Heart left ventricle (tissue), 16 donors: ENCODE measurements around the gene RBP5. TPM values are rescaled to one million over a fixed set of nuclear protein-coding genes. Genes with fewer than 3 reads are reported as not detected.

ENCODE experiments used
- ATAC-seq, 4 donors: fragments of 200-7000 bp; cut with Tn5 transposase; one replicate each; pipeline ENCODE4 v1.9.1; 2020 to 2022; ENCODE audit warnings: moderate library complexity in 4 of 4, mild to moderate bottlenecking in 3 of 4, moderate number of reproducible peaks in 1 of 4
- DNase-seq, 5 donors: peaks; one replicate each; pipeline ENCODE4 v3.0.0-alpha.2; 2020
- H3K27ac ChIP-seq, 12 donors: fragments of 200-600 bp; sonication (generic) in 4 of 12; one replicate each; pipeline versions ENCODE4 v1.5.0 to v1.8.0; 2016 to 2022; ENCODE audit warnings: mild to moderate bottlenecking in 2 of 12
- H3K27me3 ChIP-seq, 9 donors: fragments of 200-600 bp; sonication (generic) in 2 of 9; one replicate each; pipeline versions ENCODE4 v1.5.1 to v1.8.0; 2016 to 2022; ENCODE audit warnings: mild to moderate bottlenecking in 3 of 9
- H3K36me3 ChIP-seq, 9 donors: fragments of 200-600 bp; sonication (generic) in 2 of 9; one replicate each; pipeline versions ENCODE4 v1.5.0 to v1.8.0; 2018 to 2022; ENCODE audit warnings: mild to moderate bottlenecking in 2 of 9
- H3K4me1 ChIP-seq, 12 donors: fragments of 200-600 bp; sonication (generic) in 4 of 12; one replicate each; pipeline versions ENCODE4 v1.5.0 to v1.8.0; 2016 to 2022; ENCODE audit warnings: mild to moderate bottlenecking in 3 of 12
- H3K4me3 ChIP-seq, 12 donors: fragments of 200-600 bp; sonication (generic) in 4 of 12; one replicate each; pipeline versions ENCODE4 v1.5.0 to v1.8.0; 2017 to 2022; ENCODE audit warnings: mild to moderate bottlenecking in 9 of 12, moderate library complexity in 4 of 12
- H3K9me3 ChIP-seq, 12 donors: fragments of 200-600 bp; sonication (generic) in 4 of 12; one replicate each; pipeline versions ENCODE4 v1.5.0 to v1.8.0; 2016 to 2022; ENCODE audit warnings: mild to moderate bottlenecking in 1 of 12
- CTCF ChIP-seq, 12 donors: fragments of 200-600 bp; sonication (generic) in 4 of 12; IDR thresholded peaks; one replicate each; pipeline versions ENCODE4 v1.5.0 to v1.8.0; 2018 to 2022; ENCODE audit warnings: antibody characterized with exemption in 12 of 12, mild to moderate bottlenecking in 5 of 12
- POLR2A ChIP-seq, 2 donors: fragments of 450-650 bp; IDR thresholded peaks; one replicate each; pipeline ENCODE4 v1.6.1; 2017; ENCODE audit warnings: antibody characterized with exemption in 2 of 2, mild to moderate bottlenecking in 2 of 2, moderate library complexity in 2 of 2
- WGBS, 4 donors: extraction: QIAGEN DNeasy Blood & Tissue Kit in 2 of 4; methylation state at CpG; one replicate each; pipeline versions ENCODE4 v1.1.5 to v1.1.7; 2013 to 2018; 5-methylcytosine and 5-hydroxymethylcytosine counted together
- intact Hi-C, 10 donors: fragments of 100-400 bp; cut with DNase I; formaldehyde crosslinking; loops; one replicate each; pipeline versions ENCODE4 v1.11.1 to v1.14.2; 2022
- polyA plus RNA-seq, 2 donors: library from polyadenylated mRNA; stranded (reverse); fragments of 200-250 nt; gene quantifications; one replicate each; pipeline ENCODE4 v1.2.3, GENCODE V29; 2013
- total RNA-seq, 9 donors: library from RNA; depleted of rRNA in 2 of 9; stranded (reverse); fragments of >200 nt in 2 of 9; fragmentation: NEBNext Ultra II Directional in 3 of 9; extraction: Animal tissue kit (Norgen Biotek cat#: 25700) in 3 of 9; gene quantifications; one replicate each; pipeline versions ENCODE4 v1.1.0 to v1.2.4, GENCODE V29; 2016 to 2023
- donor health status: ischemic (EF 13 %, LVEDD 7.1; RV severe dilation, severe dysfunction).
- donor health status: healthy with polysubstance abuse.
- donor health status: DM: no; HTN: yes; CAD: no.
- donor health status: DM: no; HTN: no; CAD: no.
- donor health status: ischemic (EF 25% LVEDD 6.9; RV normal size, moderate dysfunction).
- donor health status: ischemic (EF 25% LVEDD 5.7; RV mildly dilated, moderate dysfunction).
- donor health status: healthy.
- donor health status: DM: yes; HTN: yes; CAD: no.
- donor health status: ischemic (EF 35%, LVEDD 5.7; RV mildly dilated, moderate dysfunction).
- donor health status: nonischemic (EF 11% LVEDD 7.7; RV severe dilation, severe dysfunction).
- donor health status: DM: yes; HTN: yes; CAD: no.
- donor health status: PGD.
- donor health status: ischemic (EF 29% LVEDD 5.4; RV normal size, mild dysfunction).
- donor health status: nonischemic (EF 23%, LVEDD 6.1; RV moderate dilation, normal function).

RBP5 gene
- total and polyA plus RNA-seq, 11 donors, result 0.34 to 2.1 (median 0.90) TPM; not detected in 7

GRCh38 chr12:7079826-7080125 is 48.9 kb downstream of the RBP5 start:
- Histone ChIP-seq H3K9me3 (no peaks in the 10 kb centered on the region), H3K36me3 (peaks cover 0 to 39% (median 13%) of the 10 kb centered on the region in 9 donors), H3K27ac (peak overlapping the region in 9 of 12 donors; percentile 9 to 69 (median 35)), H3K4me1 (peaks cover 0 to 8% (median 0%) of the 10 kb centered on the region in 12 donors), H3K27me3 (no peaks in the 10 kb centered on the region), H3K4me3 (no peak overlapping the region)
- no peak for TF ChIP-seq POLR2A (IDR thresholded peaks at IDR 0.05)
- no peak for TF ChIP-seq CTCF (IDR thresholded peaks at IDR 0.05)
- DNase-seq (no peak), ATAC-seq (peak in 2 of 4 donors; percentile 32 to 80)
- intact Hi-C loops, result no loop called here

- H3K27ac ChIP-seq, result no peak overlapping the region
- H3K27me3 ChIP-seq, result no peaks in the 10 kb centered on the region
- 77 to 81% (median 79%) methylated on average over 4 of the region's 4 CpGs for WGBS, 4 donors
- TF ChIP-seq POLR2A (IDR thresholded peaks at IDR 0.05) (no peak), CTCF (IDR thresholded peaks at IDR 0.05) (no peak)
- H3K4me1 ChIP-seq, result peaks cover 0 to 8% (median 0%) of the 10 kb centered on the region in 12 donors
- H3K9me3 ChIP-seq, result no peaks in the 10 kb centered on the region
- ATAC-seq (no peak), DNase-seq (no peak)
- H3K36me3 ChIP-seq, result peaks cover 0 to 34% (median 12%) of the 10 kb centered on the region in 9 donors
- no peak overlapping the region for H3K4me3 ChIP-seq
- intact Hi-C loops, result no loop called here
Measured at GRCh38 chr12:7078163-7078562, 50.5 kb downstream of the RBP5 start.

- peaks cover 0 to 18% (median 4%) of the 10 kb centered on the region in 9 donors for H3K36me3 ChIP-seq
- intact Hi-C loops, result no loop called here
- DNase-seq, result no peak
- ATAC-seq, result no peak
- H3K4me1 ChIP-seq, result peaks cover 0 to 8% (median 0%) of the 10 kb centered on the region in 12 donors
- no peaks in the 10 kb centered on the region for H3K9me3 ChIP-seq
- TF ChIP-seq POLR2A (IDR thresholded peaks at IDR 0.05) (no peak), CTCF (IDR thresholded peaks at IDR 0.05) (no peak)
- 95 to 98% (median 96%) methylated on average over 4 of the region's 4 CpGs for WGBS, 4 donors
- H3K27ac ChIP-seq, result no peak overlapping the region
- H3K4me3 ChIP-seq, result no peak overlapping the region
- no peaks in the 10 kb centered on the region for H3K27me3 ChIP-seq
Measured at GRCh38 chr12:7076493-7076892, 52.2 kb downstream of the RBP5 start.

- DNase-seq (no peak), ATAC-seq (no peak)
- Histone ChIP-seq H3K4me1 (peaks cover 0 to 8% (median 0%) of the 10 kb centered on the region in 12 donors), H3K27me3 (no peaks in the 10 kb centered on the region), H3K36me3 (peaks cover 0 to 12% (median 0%) of the 10 kb centered on the region in 9 donors), H3K27ac (no peak overlapping the region), H3K4me3 (no peak overlapping the region), H3K9me3 (no peaks in the 10 kb centered on the region)
- TF ChIP-seq CTCF (IDR thresholded peaks at IDR 0.05) (no peak), POLR2A (IDR thresholded peaks at IDR 0.05) (no peak)
- intact Hi-C loops, result no loop called here
- 74 to 83% (median 79%) methylated on average over 3 of the region's 3 CpGs for WGBS, 4 donors
Measured at GRCh38 chr12:7075939-7076338, 52.8 kb downstream of the RBP5 start.
